ENCODE measurements around the gene ROGDI.

DNA sequence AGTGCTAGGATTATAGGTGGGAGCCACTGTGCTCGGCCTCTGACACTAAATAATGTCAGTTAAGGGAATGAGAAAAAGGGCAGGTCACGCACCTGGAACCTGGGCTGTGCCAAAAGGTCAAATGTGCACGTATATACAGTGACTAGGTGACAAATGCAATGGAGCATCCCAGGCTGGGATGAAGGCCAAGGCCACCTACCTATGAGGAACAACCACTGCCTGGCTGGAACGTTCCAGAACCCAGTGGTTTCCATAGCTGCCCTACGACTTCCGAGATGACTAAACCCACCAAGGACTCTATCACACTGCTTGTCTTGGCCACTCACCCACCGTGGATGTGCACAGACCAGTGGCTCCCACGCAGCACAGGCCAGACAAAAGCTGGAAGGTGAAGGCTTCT, 51.5 kb downstream of the ROGDI start:
- TF ChIP-seq JUND (IDR thresholded peaks at IDR 0.05) (no peak), YY1 (IDR thresholded peaks at IDR 0.05) (no peak), CTCF (IDR thresholded peaks at IDR 0.05; ENCODE audit: low read depth, low read length, missing input control) (no peak), TAF1 (conservative IDR thresholded peaks at IDR 0.05) (no peak), FOXA2 (IDR thresholded peaks at IDR 0.05) (no peak), ZBTB33 (IDR thresholded peaks at IDR 0.05) (no peak), HNF4G (IDR thresholded peaks at IDR 0.05) (no peak), EGR1 (IDR thresholded peaks at IDR 0.05; ENCODE audit: low read depth in 2 of 2) (no peak), NR2F2 (IDR thresholded peaks at IDR 0.05) (no peak)
- TF ChIP-seq, protein P1, sequence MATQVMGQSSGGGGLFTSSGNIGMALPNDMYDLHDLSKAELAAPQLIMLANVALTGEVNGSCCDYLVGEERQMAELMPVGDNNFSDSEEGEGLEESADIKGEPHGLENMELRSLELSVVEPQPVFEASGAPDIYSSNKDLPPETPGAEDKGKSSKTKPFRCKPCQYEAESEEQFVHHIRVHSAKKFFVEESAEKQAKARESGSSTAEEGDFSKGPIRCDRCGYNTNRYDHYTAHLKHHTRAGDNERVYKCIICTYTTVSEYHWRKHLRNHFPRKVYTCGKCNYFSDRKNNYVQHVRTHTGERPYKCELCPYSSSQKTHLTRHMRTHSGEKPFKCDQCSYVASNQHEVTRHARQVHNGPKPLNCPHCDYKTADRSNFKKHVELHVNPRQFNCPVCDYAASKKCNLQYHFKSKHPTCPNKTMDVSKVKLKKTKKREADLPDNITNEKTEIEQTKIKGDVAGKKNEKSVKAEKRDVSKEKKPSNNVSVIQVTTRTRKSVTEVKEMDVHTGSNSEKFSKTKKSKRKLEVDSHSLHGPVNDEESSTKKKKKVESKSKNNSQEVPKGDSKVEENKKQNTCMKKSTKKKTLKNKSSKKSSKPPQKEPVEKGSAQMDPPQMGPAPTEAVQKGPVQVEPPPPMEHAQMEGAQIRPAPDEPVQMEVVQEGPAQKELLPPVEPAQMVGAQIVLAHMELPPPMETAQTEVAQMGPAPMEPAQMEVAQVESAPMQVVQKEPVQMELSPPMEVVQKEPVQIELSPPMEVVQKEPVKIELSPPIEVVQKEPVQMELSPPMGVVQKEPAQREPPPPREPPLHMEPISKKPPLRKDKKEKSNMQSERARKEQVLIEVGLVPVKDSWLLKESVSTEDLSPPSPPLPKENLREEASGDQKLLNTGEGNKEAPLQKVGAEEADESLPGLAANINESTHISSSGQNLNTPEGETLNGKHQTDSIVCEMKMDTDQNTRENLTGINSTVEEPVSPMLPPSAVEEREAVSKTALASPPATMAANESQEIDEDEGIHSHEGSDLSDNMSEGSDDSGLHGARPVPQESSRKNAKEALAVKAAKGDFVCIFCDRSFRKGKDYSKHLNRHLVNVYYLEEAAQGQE (IDR thresholded peaks at IDR 0.05): no peak
- TF ChIP-seq, protein P2, sequence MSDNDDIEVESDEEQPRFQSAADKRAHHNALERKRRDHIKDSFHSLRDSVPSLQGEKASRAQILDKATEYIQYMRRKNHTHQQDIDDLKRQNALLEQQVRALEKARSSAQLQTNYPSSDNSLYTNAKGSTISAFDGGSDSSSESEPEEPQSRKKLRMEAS (IDR thresholded peaks at IDR 0.05): no peak
- TF ChIP-seq, protein P3, sequence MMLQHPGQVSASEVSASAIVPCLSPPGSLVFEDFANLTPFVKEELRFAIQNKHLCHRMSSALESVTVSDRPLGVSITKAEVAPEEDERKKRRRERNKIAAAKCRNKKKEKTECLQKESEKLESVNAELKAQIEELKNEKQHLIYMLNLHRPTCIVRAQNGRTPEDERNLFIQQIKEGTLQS (IDR thresholded peaks at IDR 0.05): no peak

Data from liver (tissue), 3 donors.